Measurements from ENCODE around the gene AKAP5. TPM values are rescaled to one million over a fixed set of nuclear protein-coding genes. Genes with fewer than 3 reads are reported as not detected.

Gene AKAP5
- total and polyA plus RNA-seq, 2 of the 13 experiments (the other 11 are each of a cell fraction or from before 2014, with no cell fraction given), result 0.18 to 1.5 TPM

DNA sequence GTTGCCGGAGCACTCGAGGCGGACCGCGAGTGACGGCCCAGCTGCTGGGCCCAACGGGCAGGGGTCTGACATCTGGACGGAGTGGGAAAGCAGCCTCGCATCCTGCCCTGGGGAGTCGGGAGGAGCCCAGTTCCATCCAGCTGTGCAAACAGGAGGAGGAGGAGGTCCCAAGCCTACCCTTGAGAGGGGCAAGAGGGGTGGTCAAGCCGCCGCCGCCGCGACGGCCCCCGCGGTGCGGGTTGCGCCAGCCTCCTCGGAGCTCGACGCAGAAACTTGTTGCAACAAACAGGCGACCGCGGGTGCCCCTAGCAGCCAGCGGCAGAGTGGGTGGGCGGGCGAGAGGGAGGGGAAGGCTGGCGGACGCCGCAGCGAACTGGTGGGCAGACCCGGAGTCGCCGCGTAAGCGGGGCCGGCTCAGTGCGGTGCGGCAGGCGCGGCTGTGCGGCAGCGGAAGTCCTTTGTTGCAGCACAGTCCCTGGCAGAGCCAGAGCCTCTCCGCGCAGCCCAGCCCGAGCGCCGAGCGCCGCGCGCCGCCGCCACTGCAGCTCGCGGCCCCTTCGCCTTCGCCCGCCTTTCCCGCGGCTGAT, 39.1 kb downstream of the AKAP5 start, which contains the start of gene ZBTB1:
TSS of gene ZBTB1 (plus strand) at position 461 of the 587 bp plus-strand sequence. CDS start 16,735 bp downstream, outside the sequence.
- POLR2A ChIA-PET, result interaction anchor here (0.6 to 1.9 kb wide), 15 partner anchors 9 to 438 kb away, joined by 3 to 17 read pairs (median 3); partner anchors contain the start of genes GPX2 and MTHFD1
- H2AFZ ChIP-seq (ENCODE audit: low read length), result no peak within 1 kb of the TSS
- H3K4me1 ChIP-seq (ENCODE audit: insufficient read depth, low read length), result peaks cover 69% of the 10 kb centered on the region
- FAIRE-seq (no peak), ATAC-seq (peak; percentile 79), DNase-seq (ENCODE audit: low spot score) (peak; percentile 74)
- no peaks in the 10 kb centered on the region for H3K36me3 ChIP-seq (replicated peaks in 1 of 2; ENCODE audit: control insufficient read depth in 1 of 2, insufficient read depth in 2 of 2, low read length in 2 of 2)
- H3K4me3 ChIP-seq (replicated peaks in 1 of 3; ENCODE audit: insufficient read depth in 1 of 3, low read depth in 2 of 3, low read length in 3 of 3), result peak within 1 kb of the TSS; percentile 93 to 98 (median 96)
- peak within 1 kb of the TSS; percentile 95 for H3K9ac ChIP-seq (ENCODE audit: insufficient read depth, low read depth, low read length)
- CTCF ChIA-PET (ENCODE audit: low intra/inter-chr PET ratio, low total read pairs), result no interaction called here
- no TSS peak for BruUV-seq (replicated peaks)
- H3K79me2 ChIP-seq (ENCODE audit: insufficient read depth, low read length), result peaks cover 56% of the 10 kb centered on the region
- H4K20me1 ChIP-seq (ENCODE audit: insufficient read depth, low read length), result peaks cover 23% of the 10 kb centered on the region
- in situ Hi-C loops (cut with HindIII; ENCODE audit: extremely low pct_ligation_motif_present, low pct_unique_long_range_greater_than_20kb) (no loop called here), intact Hi-C loops (cut with micrococcal nuclease; ENCODE audit: unreplicated experiment) (no loop called here)
- H3K27ac ChIP-seq (ENCODE audit: extremely low read length, insufficient read depth, low read length), result peak within 1 kb of the TSS; percentile 99
- H3K27me3 ChIP-seq (ENCODE audit: control insufficient read depth in 1 of 2, insufficient read depth in 2 of 2, low read length in 2 of 2), result no peaks in the 10 kb centered on the region; a peak in 1 of 5 replicates
- no peaks in the 10 kb centered on the region for H3K9me3 ChIP-seq (ENCODE audit: low read length)
- WGBS (ENCODE audit: low lambda C conversion rate), result under 1% methylated on average over 21 of the region's 63 CpGs
- peak within 1 kb of the TSS; percentile 91 for H3K4me2 ChIP-seq (ENCODE audit: low read depth, low read length)
- TF ChIP-seq HOXA9 (CRISPR knock-in tag; IDR thresholded peaks at IDR 0.05; ENCODE audit: borderline replicate concordance) (no peak), ZNF607 (CRISPR knock-in tag; IDR thresholded peaks at IDR 0.05; ENCODE audit: borderline replicate concordance) (0 out of 2 replicates have a peak, but pooled peaks have one; percentile 17), ZFAT (CRISPR knock-in tag; conservative IDR thresholded peaks at IDR 0.05) (peak; percentile 71; the same call in 1 of the 2 replicates), RAD21 (CRISPR knock-in tag; IDR thresholded peaks at IDR 0.05) (peak; percentile 24; the same call in 1 of the 2 replicates), ZBTB7B (CRISPR knock-in tag; IDR thresholded peaks at IDR 0.05) (peak; percentile 42), ZNF121 (CRISPR knock-in tag; IDR thresholded peaks at IDR 0.05) (peak; percentile 30; the same call in 1 of the 2 replicates), MXI1 (IDR thresholded peaks at IDR 0.05; ENCODE audit: borderline replicate concordance, low read depth, low read length) (peak; percentile 47; the same call in 1 of the 3 replicates), ARID2 (CRISPR knock-in tag; IDR thresholded peaks at IDR 0.05; ENCODE audit: borderline replicate concordance) (no peak), EHMT2 (IDR thresholded peaks at IDR 0.05; ENCODE audit: borderline replicate concordance, low read depth, low read length) (no peak), FOXK1 (CRISPR knock-in tag; IDR thresholded peaks at IDR 0.05; ENCODE audit: borderline replicate concordance, low read depth) (no peak; the same call in 1 of the 2 replicates), ZNF430 (CRISPR knock-in tag; IDR thresholded peaks at IDR 0.05) (no peak), CEBPB (IDR thresholded peaks at IDR 0.05; ENCODE audit: borderline replicate concordance, low read depth, low read length) (peak; percentile 47; the same call in 1 of the 2 replicates), KDM5A (IDR thresholded peaks at IDR 0.05; ENCODE audit: borderline replicate concordance, low read length) (no peak), ZSCAN21 (CRISPR knock-in tag; IDR thresholded peaks at IDR 0.05; ENCODE audit: borderline replicate concordance) (no peak), FOXA3 (CRISPR knock-in tag; IDR thresholded peaks at IDR 0.05) (peak; percentile 64; the same call in 1 of the 2 replicates), RAD51 (IDR thresholded peaks at IDR 0.05; ENCODE audit: borderline replicate concordance) (no peak), ZNF589 (CRISPR knock-in tag; conservative IDR thresholded peaks at IDR 0.05) (peak; percentile 36; the same call in 1 of the 2 replicates)
- TF ChIP-seq, protein P1, sequence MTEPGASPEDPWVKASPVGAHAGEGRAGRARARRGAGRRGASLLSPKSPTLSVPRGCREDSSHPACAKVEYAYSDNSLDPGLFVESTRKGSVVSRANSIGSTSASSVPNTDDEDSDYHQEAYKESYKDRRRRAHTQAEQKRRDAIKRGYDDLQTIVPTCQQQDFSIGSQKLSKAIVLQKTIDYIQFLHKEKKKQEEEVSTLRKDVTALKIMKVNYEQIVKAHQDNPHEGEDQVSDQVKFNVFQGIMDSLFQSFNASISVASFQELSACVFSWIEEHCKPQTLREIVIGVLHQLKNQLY (CRISPR knock-in tag; IDR thresholded peaks at IDR 0.05), result no peak
- TF ChIP-seq, protein P2, sequence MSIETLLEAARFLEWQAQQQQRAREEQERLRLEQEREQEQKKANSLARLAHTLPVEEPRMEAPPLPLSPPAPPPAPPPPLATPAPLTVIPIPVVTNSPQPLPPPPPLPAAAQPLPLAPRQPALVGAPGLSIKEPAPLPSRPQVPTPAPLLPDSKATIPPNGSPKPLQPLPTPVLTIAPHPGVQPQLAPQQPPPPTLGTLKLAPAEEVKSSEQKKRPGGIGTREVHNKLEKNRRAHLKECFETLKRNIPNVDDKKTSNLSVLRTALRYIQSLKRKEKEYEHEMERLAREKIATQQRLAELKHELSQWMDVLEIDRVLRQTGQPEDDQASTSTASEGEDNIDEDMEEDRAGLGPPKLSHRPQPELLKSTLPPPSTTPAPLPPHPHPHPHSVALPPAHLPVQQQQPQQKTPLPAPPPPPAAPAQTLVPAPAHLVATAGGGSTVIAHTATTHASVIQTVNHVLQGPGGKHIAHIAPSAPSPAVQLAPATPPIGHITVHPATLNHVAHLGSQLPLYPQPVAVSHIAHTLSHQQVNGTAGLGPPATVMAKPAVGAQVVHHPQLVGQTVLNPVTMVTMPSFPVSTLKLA (IDR thresholded peaks at IDR 0.05), result no peak
- TF ChIP-seq, protein P3, sequence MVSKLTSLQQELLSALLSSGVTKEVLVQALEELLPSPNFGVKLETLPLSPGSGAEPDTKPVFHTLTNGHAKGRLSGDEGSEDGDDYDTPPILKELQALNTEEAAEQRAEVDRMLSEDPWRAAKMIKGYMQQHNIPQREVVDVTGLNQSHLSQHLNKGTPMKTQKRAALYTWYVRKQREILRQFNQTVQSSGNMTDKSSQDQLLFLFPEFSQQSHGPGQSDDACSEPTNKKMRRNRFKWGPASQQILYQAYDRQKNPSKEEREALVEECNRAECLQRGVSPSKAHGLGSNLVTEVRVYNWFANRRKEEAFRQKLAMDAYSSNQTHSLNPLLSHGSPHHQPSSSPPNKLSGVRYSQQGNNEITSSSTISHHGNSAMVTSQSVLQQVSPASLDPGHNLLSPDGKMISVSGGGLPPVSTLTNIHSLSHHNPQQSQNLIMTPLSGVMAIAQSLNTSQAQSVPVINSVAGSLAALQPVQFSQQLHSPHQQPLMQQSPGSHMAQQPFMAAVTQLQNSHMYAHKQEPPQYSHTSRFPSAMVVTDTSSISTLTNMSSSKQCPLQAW (CRISPR knock-in tag; IDR thresholded peaks at IDR 0.05), result peak; percentile 25; the same call in 1 of the 2 replicates
- TF ChIP-seq, protein P4, sequence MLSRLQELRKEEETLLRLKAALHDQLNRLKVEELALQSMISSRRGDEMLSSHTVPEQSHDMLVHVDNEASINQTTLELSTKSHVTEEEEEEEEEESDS (CRISPR knock-in tag; IDR thresholded peaks at IDR 0.05; ENCODE audit: borderline replicate concordance), result no peak

All from HepG2 (cell line).